NB4 (cell line): Measurements from ENCODE around the gene CTNND2.

Source experiments
- POLR2A ChIP-seq: IDR thresholded peaks from 2 replicates; pipeline ENCODE4 v1.6.1; 2011; ENCODE audit warnings: mild to moderate bottlenecking; ENCODE audit not compliant: insufficient read length; ENCODE audit errors: extremely low read depth
- TF ChIP-seq, protein P1 (sequence below): IDR thresholded peaks from one replicate; pipeline ENCODE4 v1.5.1; 2012; ENCODE audit warnings: low read depth, low read length
- TF ChIP-seq, protein P2 (sequence below): IDR thresholded peaks from 2 replicates; pipeline ENCODE4 v1.6.1; 2011; ENCODE audit warnings: low read depth, low read length

DNA sequence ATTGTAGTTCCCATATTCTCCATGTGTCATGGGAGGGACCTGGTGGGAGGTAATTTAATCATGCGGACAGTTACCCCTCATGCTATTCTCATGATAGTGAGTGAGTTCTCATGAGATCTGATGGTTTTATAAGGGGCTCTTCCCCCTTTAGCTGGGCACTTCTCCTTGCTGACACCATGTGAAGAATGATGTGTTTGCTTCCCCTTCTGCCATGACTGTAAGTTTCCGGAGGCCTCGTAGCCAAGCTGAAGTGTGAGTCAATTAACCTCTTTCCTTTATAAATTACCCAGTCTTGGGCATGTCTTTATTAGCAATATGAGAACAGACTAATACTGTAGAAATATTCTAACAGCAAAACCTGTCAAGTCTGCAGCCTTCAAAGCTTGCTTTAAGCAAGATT, 293.2 kb downstream of the CTNND2 start:
- TF ChIP-seq, protein P1, sequence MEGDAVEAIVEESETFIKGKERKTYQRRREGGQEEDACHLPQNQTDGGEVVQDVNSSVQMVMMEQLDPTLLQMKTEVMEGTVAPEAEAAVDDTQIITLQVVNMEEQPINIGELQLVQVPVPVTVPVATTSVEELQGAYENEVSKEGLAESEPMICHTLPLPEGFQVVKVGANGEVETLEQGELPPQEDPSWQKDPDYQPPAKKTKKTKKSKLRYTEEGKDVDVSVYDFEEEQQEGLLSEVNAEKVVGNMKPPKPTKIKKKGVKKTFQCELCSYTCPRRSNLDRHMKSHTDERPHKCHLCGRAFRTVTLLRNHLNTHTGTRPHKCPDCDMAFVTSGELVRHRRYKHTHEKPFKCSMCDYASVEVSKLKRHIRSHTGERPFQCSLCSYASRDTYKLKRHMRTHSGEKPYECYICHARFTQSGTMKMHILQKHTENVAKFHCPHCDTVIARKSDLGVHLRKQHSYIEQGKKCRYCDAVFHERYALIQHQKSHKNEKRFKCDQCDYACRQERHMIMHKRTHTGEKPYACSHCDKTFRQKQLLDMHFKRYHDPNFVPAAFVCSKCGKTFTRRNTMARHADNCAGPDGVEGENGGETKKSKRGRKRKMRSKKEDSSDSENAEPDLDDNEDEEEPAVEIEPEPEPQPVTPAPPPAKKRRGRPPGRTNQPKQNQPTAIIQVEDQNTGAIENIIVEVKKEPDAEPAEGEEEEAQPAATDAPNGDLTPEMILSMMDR: no peak
- TF ChIP-seq, protein P2, sequence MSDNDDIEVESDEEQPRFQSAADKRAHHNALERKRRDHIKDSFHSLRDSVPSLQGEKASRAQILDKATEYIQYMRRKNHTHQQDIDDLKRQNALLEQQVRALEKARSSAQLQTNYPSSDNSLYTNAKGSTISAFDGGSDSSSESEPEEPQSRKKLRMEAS: no peak
- TF ChIP-seq POLR2A: no peak
